ENCODE measurements around the gene MYO1E.

DNA sequence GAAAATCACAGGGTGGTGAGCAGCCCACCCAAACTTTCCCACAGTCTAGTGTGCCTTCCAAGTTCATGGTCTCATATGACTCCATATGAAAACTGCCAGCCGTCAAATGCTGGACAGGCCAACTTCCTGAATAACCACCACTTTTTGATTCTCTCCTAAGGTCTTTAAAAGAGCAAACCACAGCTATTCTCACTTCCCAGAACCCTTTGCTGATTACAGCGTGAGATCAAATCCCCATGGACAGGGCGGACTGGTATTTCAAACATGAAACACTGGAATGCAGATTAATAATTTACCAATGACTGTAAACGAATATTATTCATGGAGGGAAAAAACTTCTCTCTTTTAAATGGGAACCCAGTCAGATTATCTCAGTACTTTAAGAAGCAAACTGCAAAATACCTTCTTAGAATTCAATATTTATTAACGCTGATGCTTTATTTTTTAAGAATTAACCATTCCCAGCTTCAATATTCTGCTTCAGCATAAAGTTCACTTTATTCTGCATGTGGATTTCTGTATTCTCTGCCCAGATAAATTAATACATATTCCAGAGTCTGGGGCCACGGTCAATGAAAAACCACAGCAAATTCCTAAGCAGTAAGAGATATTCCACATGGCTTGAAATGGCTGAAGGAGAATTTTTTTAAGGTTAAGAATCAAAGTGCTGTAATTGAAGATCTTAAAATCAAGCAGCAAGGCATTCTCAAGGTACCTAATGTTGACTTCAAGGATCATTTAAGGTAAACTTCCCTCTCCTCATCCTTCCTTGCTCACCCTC is 42.9 kb downstream of the MYO1E start:
- TF ChIP-seq SP4 (IDR thresholded peaks at IDR 0.05; ENCODE audit: low read length) (no peak), TAF1 (IDR thresholded peaks at IDR 0.05; ENCODE audit: low read depth, low read length) (no peak), POLR2A (IDR thresholded peaks at IDR 0.05; ENCODE audit: control extremely low read depth in 1 of 2, low read depth in 2 of 2, low read length in 2 of 2) (no peak), EZH2 (IDR thresholded peaks at IDR 0.05; ENCODE audit: low read depth, low read length, severe bottlenecking) (no peak), POLR2AphosphoS5 (IDR thresholded peaks at IDR 0.05; ENCODE audit: low read depth, low read length) (no peak)
- TF ChIP-seq, protein P1, sequence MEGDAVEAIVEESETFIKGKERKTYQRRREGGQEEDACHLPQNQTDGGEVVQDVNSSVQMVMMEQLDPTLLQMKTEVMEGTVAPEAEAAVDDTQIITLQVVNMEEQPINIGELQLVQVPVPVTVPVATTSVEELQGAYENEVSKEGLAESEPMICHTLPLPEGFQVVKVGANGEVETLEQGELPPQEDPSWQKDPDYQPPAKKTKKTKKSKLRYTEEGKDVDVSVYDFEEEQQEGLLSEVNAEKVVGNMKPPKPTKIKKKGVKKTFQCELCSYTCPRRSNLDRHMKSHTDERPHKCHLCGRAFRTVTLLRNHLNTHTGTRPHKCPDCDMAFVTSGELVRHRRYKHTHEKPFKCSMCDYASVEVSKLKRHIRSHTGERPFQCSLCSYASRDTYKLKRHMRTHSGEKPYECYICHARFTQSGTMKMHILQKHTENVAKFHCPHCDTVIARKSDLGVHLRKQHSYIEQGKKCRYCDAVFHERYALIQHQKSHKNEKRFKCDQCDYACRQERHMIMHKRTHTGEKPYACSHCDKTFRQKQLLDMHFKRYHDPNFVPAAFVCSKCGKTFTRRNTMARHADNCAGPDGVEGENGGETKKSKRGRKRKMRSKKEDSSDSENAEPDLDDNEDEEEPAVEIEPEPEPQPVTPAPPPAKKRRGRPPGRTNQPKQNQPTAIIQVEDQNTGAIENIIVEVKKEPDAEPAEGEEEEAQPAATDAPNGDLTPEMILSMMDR (IDR thresholded peaks at IDR 0.05; ENCODE audit: control extremely low read depth in 1 of 3, insufficient read depth in 1 of 3, low read depth in 1 of 3, low read length in 3 of 3), result no peak
